Testis (tissue), 3 donors: ENCODE data around the gene VWDE. TPM values are rescaled to one million over a fixed set of nuclear protein-coding genes. Genes with fewer than 3 reads are reported as not detected.

Experiments
- DNase-seq: peaks from one replicate; pipeline ENCODE4 v3.0.0-alpha.2; 2019
- H3K27ac ChIP-seq, 2 donors: fragments of 200-600 bp; sonication (generic); one replicate each; pipeline ENCODE4 v1.5.1; 2019
- H3K27me3 ChIP-seq: fragments of 200-600 bp; sonication (generic); one replicate; pipeline ENCODE4 v1.5.1; 2019
- H3K36me3 ChIP-seq: fragments of 200-600 bp; sonication (generic); one replicate; pipeline ENCODE4 v1.5.1; 2017; ENCODE audit warnings: low read depth; ENCODE audit errors: missing control alignments
- H3K4me1 ChIP-seq: fragments of 200-600 bp; sonication (generic); one replicate; pipeline ENCODE4 v1.5.1; 2019
- H3K4me3 ChIP-seq, 2 donors: fragments of 200-600 bp; sonication (generic); one replicate each; pipeline ENCODE4 v1.5.1; 2017 to 2019
- H3K9me3 ChIP-seq: fragments of 200-600 bp; sonication (generic); one replicate; pipeline ENCODE4 v1.5.1; 2017
- CTCF ChIP-seq, 3 experiments: fragments of 450-650 bp in 2 of 3; fragments of 200-600 bp in 1 of 3; sonication (generic) in 1 of 3; IDR thresholded peaks; one replicate each; pipeline ENCODE4 v1.5.1; 2016 to 2019; ENCODE audit warnings: antibody characterized with exemption in 3 of 3, mild to moderate bottlenecking in 2 of 3, moderate library complexity in 1 of 3
- POLR2A ChIP-seq: fragments of 450-650 bp; IDR thresholded peaks from one replicate; pipeline ENCODE4 v1.6.1; 2017; ENCODE audit warnings: antibody characterized with exemption, mild to moderate bottlenecking, moderate library complexity
- WGBS, 2 donors: methylation state at CpG; one replicate each; pipeline ENCODE4 v1.1.5; 2018; 5-methylcytosine and 5-hydroxymethylcytosine counted together
- intact Hi-C: fragments of 100-400 bp; cut with DNase I; formaldehyde crosslinking; loops from one replicate; pipeline ENCODE4 v1.15.1; 2023; ENCODE audit warnings: low total_unique reads
- polyA plus RNA-seq: library from polyadenylated mRNA; stranded (reverse); fragments of 350-450 nt; fragmentation: Illumina TruSeq; extraction: RNeasy Lipid Tissue Mini Kit (QIAGEN cat#74804); gene quantifications from one replicate; pipeline ENCODE4 v1.2.3, GENCODE V29; 2014; ENCODE audit warnings: low read depth, low replicate concordance; ENCODE audit not compliant: insufficient read depth
- total RNA-seq, 2 donors: library from RNA; depleted of rRNA; stranded (reverse); fragments of >200 nt; gene quantifications; one replicate each; pipeline ENCODE4 v1.2.3, GENCODE V29; 2016

VWDE gene
- total and polyA plus RNA-seq, 3 donors from 2014 or later = 0.45 to 6.6 (median 3.3) TPM

GRCh38 chr7:12314199-12314598 lies 89.5 kb downstream of the VWDE start:
- Histone ChIP-seq H3K36me3 (no peaks in the 10 kb centered on the region), H3K4me3 (no peak overlapping the region), H3K27ac (no peak overlapping the region), H3K4me1 (no peaks in the 10 kb centered on the region), H3K9me3 (no peaks in the 10 kb centered on the region), H3K27me3 (no peaks in the 10 kb centered on the region)
- no peak for DNase-seq
- no peak for TF ChIP-seq CTCF (IDR thresholded peaks at IDR 0.05)
- TF ChIP-seq POLR2A = no peak
- intact Hi-C loops = no loop called here

- H3K36me3 ChIP-seq = no peaks in the 10 kb centered on the region
- DNase-seq = no peak
- H3K9me3 ChIP-seq = no peaks in the 10 kb centered on the region
- H3K27ac ChIP-seq = no peak overlapping the region
- TF ChIP-seq POLR2A (no peak), CTCF (IDR thresholded peaks at IDR 0.05) (no peak)
- H3K27me3 ChIP-seq = no peaks in the 10 kb centered on the region
- no peaks in the 10 kb centered on the region for H3K4me1 ChIP-seq
- intact Hi-C loops = no loop called here
- no peak overlapping the region for H3K4me3 ChIP-seq
Observed at GRCh38 chr7:12305502-12305901, 98.2 kb downstream of the VWDE start.

- intact Hi-C loops = no loop called here
Observed at GRCh38 chr7:12303495-12303894, 100.2 kb downstream of the VWDE start.

GRCh38 chr7:12303062-12303461 lies 100.6 kb downstream of the VWDE start:
- no peak for DNase-seq
- WGBS, 2 donors = 70 to 83% methylated on average over 2 of the region's 2 CpGs
- H3K4me1 ChIP-seq = no peaks in the 10 kb centered on the region
- H3K27ac ChIP-seq = no peak overlapping the region
- H3K4me3 ChIP-seq = no peak overlapping the region
- intact Hi-C loops = no loop called here
- no peaks in the 10 kb centered on the region for H3K36me3 ChIP-seq
- no peaks in the 10 kb centered on the region for H3K9me3 ChIP-seq
- H3K27me3 ChIP-seq = no peaks in the 10 kb centered on the region
- TF ChIP-seq CTCF (IDR thresholded peaks at IDR 0.05) = no peak
- no peak for TF ChIP-seq POLR2A

More at GRCh38 chr7:12303495-12303894, 100.2 kb downstream of the VWDE start:
- 63 to 71% methylated on average over 4 of the region's 4 CpGs for WGBS, 2 donors
- no peaks in the 10 kb centered on the region for H3K9me3 ChIP-seq
- TF ChIP-seq CTCF (IDR thresholded peaks at IDR 0.05) = no peak
- no peak for TF ChIP-seq POLR2A
- no peak overlapping the region for H3K27ac ChIP-seq
- no peaks in the 10 kb centered on the region for H3K36me3 ChIP-seq
- H3K4me1 ChIP-seq = no peaks in the 10 kb centered on the region
- no peak for DNase-seq
- no peaks in the 10 kb centered on the region for H3K27me3 ChIP-seq
- H3K4me3 ChIP-seq = no peak overlapping the region

GRCh38 chr7:12300415-12300814 lies 103.2 kb downstream of the VWDE start:
- WGBS, 2 donors = 60 to 83% methylated on average over 4 of the region's 4 CpGs
- TF ChIP-seq CTCF (IDR thresholded peaks at IDR 0.05) (no peak), POLR2A (no peak)
- intact Hi-C loops = no loop called here

More at GRCh38 chr7:12300415-12300814, 103.2 kb downstream of the VWDE start:
- Histone ChIP-seq H3K36me3 (no peaks in the 10 kb centered on the region), H3K4me1 (no peaks in the 10 kb centered on the region), H3K4me3 (no peak overlapping the region), H3K27me3 (no peaks in the 10 kb centered on the region), H3K27ac (no peak overlapping the region), H3K9me3 (no peaks in the 10 kb centered on the region)
- DNase-seq = no peak
